ENCODE data around the gene PLA1A.

GRCh38 chr3:119649761-119650160 lies 52.1 kb downstream of the PLA1A start:
- TF ChIP-seq CTCF (IDR thresholded peaks at IDR 0.05; ENCODE audit: extremely low read depth in 1 of 2, insufficient read depth in 1 of 2, low read depth in 1 of 2, low read length in 2 of 2) (no peak), EZH2 (IDR thresholded peaks at IDR 0.05; ENCODE audit: borderline replicate concordance, low read depth, low read length, severe bottlenecking) (no peak), MYC (IDR thresholded peaks at IDR 0.05; ENCODE audit: low read depth, low read length) (no peak), GATA2 (IDR thresholded peaks at IDR 0.05; ENCODE audit: insufficient read depth, insufficient read length, low read depth, low read length) (no peak)

Data from endothelial cell of umbilical vein (primary cell).